Tibial artery (tissue), 4 donors: ENCODE results near the gene PCLO.
"Not testable (repeated sequence)": the region's sequence is repeated elsewhere in the genome, so short reads cannot be mapped to it uniquely, and the experiment has no call there.

Experiments used
- DNase-seq, 2 donors: peaks; one replicate each; pipeline ENCODE4 v3.0.0-alpha.2; 2019
- H3K27ac ChIP-seq, 2 donors: fragments of 200-600 bp; sonication (generic) in 1 of 2; 1 replicate in 1 of 2; 2 replicates in 1 of 2; pipeline ENCODE4 v1.5.1; 2018 to 2019; ENCODE audit warnings: mild to moderate bottlenecking in 1 of 2
- H3K27me3 ChIP-seq, 2 donors: fragments of 200-600 bp; sonication (generic) in 1 of 2; one replicate each; pipeline versions ENCODE4 v1.5.1 to v1.6.0; 2016 to 2019
- H3K36me3 ChIP-seq, 3 donors: fragments of 200-600 bp; sonication (generic) in 2 of 3; one replicate each; pipeline ENCODE4 v1.5.1; 2016 to 2019; ENCODE audit warnings: mild to moderate bottlenecking in 2 of 3
- H3K4me1 ChIP-seq, 4 donors: fragments of 200-600 bp; sonication (generic) in 2 of 4; 1 replicate in 3 of 4; 2 replicates in 1 of 4; pipeline ENCODE4 v1.5.1; 2016 to 2019
- H3K4me3 ChIP-seq, 2 donors: fragments of 200-600 bp; sonication (generic) in 1 of 2; 1 replicate in 1 of 2; 2 replicates in 1 of 2; pipeline ENCODE4 v1.5.1; 2018 to 2019; ENCODE audit warnings: mild to moderate bottlenecking in 2 of 2
- H3K9me3 ChIP-seq, 3 donors: fragments of 200-600 bp; sonication (generic) in 1 of 3; one replicate each; pipeline ENCODE4 v1.5.1; 2016 to 2019
- CTCF ChIP-seq, 2 experiments: fragments of 200-600 bp in 1 of 2; fragments of 450-650 bp in 1 of 2; IDR thresholded peaks; one replicate each; pipeline ENCODE4 v1.5.1; 2017 to 2019; ENCODE audit warnings: antibody characterized with exemption in 2 of 2, mild to moderate bottlenecking in 1 of 2, moderate library complexity in 1 of 2
- intact Hi-C: fragments of 100-400 bp; cut with DNase I; formaldehyde crosslinking; loops from one replicate; pipeline ENCODE4 v1.15.0; 2023; ENCODE audit warnings: low total_unique reads

The PCLO gene

GRCh38 chr7:82945056-82945455 lies 217.6 kb downstream of the PCLO start:
- H3K4me3 ChIP-seq: no peak overlapping the region
- no peak for DNase-seq
- no peaks in the 10 kb centered on the region for H3K36me3 ChIP-seq
- H3K9me3 ChIP-seq: no peaks in the 10 kb centered on the region
- no peak overlapping the region for H3K27ac ChIP-seq
- TF ChIP-seq CTCF (IDR thresholded peaks at IDR 0.05): no peak
- H3K27me3 ChIP-seq: no peaks in the 10 kb centered on the region
- intact Hi-C loops: no loop called here
- no peaks in the 10 kb centered on the region for H3K4me1 ChIP-seq

DNA sequence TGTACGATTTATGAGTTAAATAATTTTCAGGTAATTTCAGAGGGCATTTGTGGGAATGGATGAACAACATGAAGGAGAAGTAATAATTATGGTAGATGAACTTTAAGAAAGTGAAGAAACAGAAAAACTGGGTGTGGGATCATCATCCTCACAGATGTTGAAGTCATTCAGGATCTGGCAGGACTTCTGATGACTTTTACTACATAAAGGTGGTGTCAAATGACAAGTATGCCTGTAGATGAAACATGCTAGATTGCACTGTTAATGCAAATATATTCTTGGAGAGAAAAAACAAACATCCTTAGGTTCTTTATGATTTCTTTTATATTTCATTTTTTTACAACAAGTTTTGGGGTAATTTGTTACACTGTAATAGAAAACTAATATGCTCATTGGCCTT lies 230.2 kb downstream of the PCLO start:
- no peaks in the 10 kb centered on the region for H3K9me3 ChIP-seq
- no peaks in the 10 kb centered on the region for H3K4me1 ChIP-seq
- no peak for DNase-seq
- intact Hi-C loops: no loop called here
- H3K27ac ChIP-seq: no peak overlapping the region
- no peak overlapping the region for H3K4me3 ChIP-seq
- no peaks in the 10 kb centered on the region for H3K36me3 ChIP-seq
- no peak for TF ChIP-seq CTCF (IDR thresholded peaks at IDR 0.05)
- no peaks in the 10 kb centered on the region for H3K27me3 ChIP-seq

GRCh38 chr7:82926477-82926876 lies 236.2 kb downstream of the PCLO start:
- no peak for DNase-seq
- Histone ChIP-seq H3K27me3 (no peaks in the 10 kb centered on the region), H3K9me3 (no peaks in the 10 kb centered on the region), H3K4me3 (no peak overlapping the region), H3K27ac (no peak overlapping the region), H3K4me1 (no peaks in the 10 kb centered on the region), H3K36me3 (no peaks in the 10 kb centered on the region)
- TF ChIP-seq CTCF (IDR thresholded peaks at IDR 0.05): no peak
- intact Hi-C loops: no loop called here

GRCh38 chr7:82925331-82925730 lies 237.4 kb downstream of the PCLO start:
- intact Hi-C loops: no loop called here

DNA sequence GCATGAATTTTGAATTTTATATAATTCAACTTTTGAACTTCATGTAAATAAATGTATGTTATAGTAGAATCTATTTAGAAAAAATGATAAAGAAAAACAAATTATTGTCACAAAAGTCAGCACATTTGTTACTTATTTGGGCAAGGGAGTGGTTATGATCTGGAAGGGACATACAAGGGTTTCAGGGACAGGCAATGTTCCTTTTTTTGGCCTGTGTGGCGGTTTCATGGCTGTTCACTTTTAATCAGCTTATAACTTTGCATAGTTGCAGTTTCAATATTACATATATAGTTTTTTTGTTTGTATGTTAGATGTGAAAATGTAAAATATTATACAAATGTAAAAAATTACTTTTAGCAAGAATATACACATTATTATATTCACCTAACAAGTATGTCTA lies 256.2 kb downstream of the PCLO start:
- no peaks in the 10 kb centered on the region for H3K36me3 ChIP-seq
- no peaks in the 10 kb centered on the region for H3K4me1 ChIP-seq
- no peaks in the 10 kb centered on the region for H3K9me3 ChIP-seq
- H3K27me3 ChIP-seq: no peaks in the 10 kb centered on the region
- intact Hi-C loops: no loop called here
- no peak overlapping the region for H3K27ac ChIP-seq
- DNase-seq: no peak
- no peak overlapping the region for H3K4me3 ChIP-seq
- no peak for TF ChIP-seq CTCF (IDR thresholded peaks at IDR 0.05)

More at GRCh38 chr7:82925331-82925730, 237.4 kb downstream of the PCLO start:
- no peak overlapping the region for H3K27ac ChIP-seq
- no peaks in the 10 kb centered on the region for H3K36me3 ChIP-seq
- H3K4me3 ChIP-seq: no peak overlapping the region
- TF ChIP-seq CTCF (IDR thresholded peaks at IDR 0.05): no peak
- no peak for DNase-seq
- H3K9me3 ChIP-seq: no peaks in the 10 kb centered on the region
- no peaks in the 10 kb centered on the region for H3K4me1 ChIP-seq
- H3K27me3 ChIP-seq: no peaks in the 10 kb centered on the region

- H3K9me3 ChIP-seq: no peaks in the 10 kb centered on the region
- H3K4me3 ChIP-seq: no peak overlapping the region
- TF ChIP-seq CTCF (IDR thresholded peaks at IDR 0.05): no peak
- H3K27me3 ChIP-seq: no peaks in the 10 kb centered on the region
- H3K36me3 ChIP-seq: no peaks in the 10 kb centered on the region
- no peaks in the 10 kb centered on the region for H3K4me1 ChIP-seq
- no peak for DNase-seq
- H3K27ac ChIP-seq: no peak overlapping the region
- intact Hi-C loops: no loop called here
Observed at GRCh38 chr7:82904871-82905270, 257.8 kb downstream of the PCLO start.

DNA sequence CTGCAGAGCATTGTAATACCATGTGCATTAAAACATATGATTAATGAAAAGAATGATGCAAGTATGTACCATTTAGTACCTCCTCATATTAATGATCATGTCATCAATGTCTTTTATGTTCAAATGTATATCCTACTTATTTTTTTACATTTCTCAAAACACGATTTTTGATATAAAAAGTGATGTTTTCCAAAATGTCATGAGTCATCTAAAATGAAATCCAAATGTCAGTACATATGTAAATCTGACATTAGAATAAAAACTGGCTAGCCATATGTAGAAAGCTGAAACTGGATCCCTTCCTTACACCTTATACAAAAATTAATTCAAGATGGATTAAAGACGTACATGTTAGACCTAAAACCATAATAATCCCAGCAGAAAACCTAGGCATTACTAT lies 261.6 kb downstream of the PCLO start:
- intact Hi-C loops, H3K36me3 ChIP-seq, H3K4me3 ChIP-seq, DNase-seq, H3K27ac ChIP-seq, H3K9me3 ChIP-seq, H3K4me1 ChIP-seq, H3K27me3 ChIP-seq: not testable (repeated sequence)
